H1 (cell line): ENCODE measurements around the gene TMCO2. TPM values are rescaled to one million over a fixed set of nuclear protein-coding genes. Genes with fewer than 3 reads are reported as not detected.
A peak's percentile ranks its signal among the peaks of the same experiment; 100 is the strongest.

Experiments used
- CTCF ChIA-PET: fragments of 300-600 bp; sonication (Branson Sonifier 250); formaldehyde crosslinking; loops from one replicate; lab custom pipeline; 2021; ENCODE audit not compliant: partially characterized antibody; lab: Charles Lee
- POLR2A ChIA-PET: fragments of 300-600 bp; sonication (Branson Sonifier 250); formaldehyde crosslinking; loops from one replicate; lab custom pipeline; 2021; ENCODE audit warnings: inconsistent platforms; ENCODE audit not compliant: partially characterized antibody; lab: Charles Lee
- DNase-seq, 2 experiments: peaks; one replicate each; pipeline versions ENCODE4 v3.0.0 to v3.0.0-alpha.2; 2010 to 2022; ENCODE audit warnings: low spot score in 2 of 2, low read depth in 1 of 2, mixed read lengths in 1 of 2
- FAIRE-seq: peaks from 2 replicates; lab custom pipeline; 2011; peaks lifted over from hg19 to GRCh38; lab: Jason Lieb, UNC
- H2AFZ ChIP-seq: 2 replicates; pipeline ENCODE4 v1.8.1; 2012; ENCODE audit warnings: low read length, inconsistent platforms
- H2AK5ac ChIP-seq: 2 replicates; pipeline ENCODE4 v1.6.1; 2013; ENCODE audit warnings: low read depth, low read length
- H2BK120ac ChIP-seq: replicated peaks from 2 replicates; pipeline ENCODE3; 2013; ENCODE audit warnings: low read depth, low read length, inconsistent platforms
- H2BK12ac ChIP-seq: 2 replicates; pipeline ENCODE4 v1.6.1; 2013; ENCODE audit warnings: low read depth, low read length
- H2BK15ac ChIP-seq: 2 replicates; pipeline ENCODE4 v1.6.1; 2013; ENCODE audit warnings: low read length
- H2BK20ac ChIP-seq: 2 replicates; pipeline ENCODE4 v1.6.1; 2013; ENCODE audit warnings: low read length
- H2BK5ac ChIP-seq: 2 replicates; pipeline ENCODE4 v1.6.1; 2013; ENCODE audit warnings: low read depth, low read length
- H3K14ac ChIP-seq: 2 replicates; pipeline ENCODE4 v1.6.1; 2013; ENCODE audit warnings: inconsistent platforms; ENCODE audit not compliant: insufficient read length
- H3K18ac ChIP-seq: 2 replicates; pipeline ENCODE4 v1.6.1; 2013; ENCODE audit warnings: low read length; ENCODE audit errors: extremely low read depth
- H3K23ac ChIP-seq: 2 replicates; pipeline ENCODE4 v1.6.1; 2013; ENCODE audit warnings: inconsistent platforms; ENCODE audit not compliant: insufficient read length
- H3K23me2 ChIP-seq: 2 replicates; pipeline ENCODE4 v1.6.1; 2013; ENCODE audit warnings: low read depth, low read length
- H3K27ac ChIP-seq: 2 replicates; pipeline ENCODE4 v1.6.1; 2011; ENCODE audit warnings: low read depth, low read length, inconsistent platforms
- H3K27me3 ChIP-seq, 4 experiments: replicated peaks in 1 of 4; 1 replicate in 1 of 4; 2 replicates in 3 of 4; pipeline versions ENCODE4 v1.6.1 to v1.8.1; 2011 to 2013; ENCODE audit warnings: low read length in 3 of 4, mild to moderate bottlenecking in 3 of 4, inconsistent platforms in 2 of 4, mixed read lengths in 2 of 4, moderate library complexity in 1 of 4; ENCODE audit not compliant: control insufficient read depth in 3 of 4, insufficient read depth in 3 of 4; ENCODE audit errors: extremely low read depth in 1 of 4
- H3K36me3 ChIP-seq, 4 experiments: 2 replicates each; pipeline versions ENCODE4 v1.6.1 to v1.8.1; 2011 to 2013; ENCODE audit warnings: mild to moderate bottlenecking in 4 of 4, low read length in 3 of 4, moderate library complexity in 2 of 4, control low read depth in 1 of 4, inconsistent platforms in 1 of 4; ENCODE audit not compliant: insufficient read depth in 4 of 4, control insufficient read depth in 2 of 4
- H3K4ac ChIP-seq: replicated peaks from 2 replicates; pipeline ENCODE3; 2013; ENCODE audit warnings: low read length, low read depth, mixed read lengths, inconsistent platforms; ENCODE audit not compliant: insufficient read length
- H3K4me1 ChIP-seq, 4 experiments: replicated peaks in 1 of 4; 1 replicate in 1 of 4; 2 replicates in 3 of 4; pipeline versions ENCODE4 v1.6.1 to v1.8.1; 2011 to 2013; ENCODE audit warnings: low read length in 3 of 4, inconsistent platforms in 2 of 4, mixed read lengths in 1 of 4; ENCODE audit not compliant: insufficient read depth in 4 of 4, control insufficient read depth in 3 of 4
- H3K4me2 ChIP-seq, 2 experiments: 2 replicates each; pipeline versions ENCODE4 v1.6.1 to v1.8.1; 2011 to 2013; ENCODE audit warnings: low read depth in 2 of 2, low read length in 2 of 2, control low read depth in 1 of 2, inconsistent platforms in 1 of 2, mild to moderate bottlenecking in 1 of 2; ENCODE audit not compliant: insufficient read depth in 1 of 2
- H3K4me3 ChIP-seq, 4 experiments: fragments of 200-600, 300-600 bp in 1 of 4; sonication (generic), shearing (Covaris generic), sonication (Bioruptor Twin) in 1 of 4; 2 replicates each; pipeline versions ENCODE4 v1.5.1 to v1.8.1; 2011 to 2016; ENCODE audit warnings: low read length in 4 of 4, low read depth in 3 of 4, control low read depth in 2 of 4, inconsistent platforms in 2 of 4, mild to moderate bottlenecking in 2 of 4, mixed read lengths in 1 of 4, moderate library complexity in 1 of 4; ENCODE audit not compliant: insufficient read depth in 2 of 4; ENCODE audit errors: extremely low read depth in 1 of 4
- H3K56ac ChIP-seq: replicated peaks from 2 replicates; pipeline ENCODE3; 2013; ENCODE audit warnings: low read depth, mild to moderate bottlenecking, mixed read lengths, low read length, inconsistent platforms; ENCODE audit not compliant: insufficient read length
- H3K79me1 ChIP-seq: 2 replicates; pipeline ENCODE4 v1.6.1; 2013; ENCODE audit warnings: low read depth, low read length, control low read depth
- H3K79me2 ChIP-seq, 2 experiments: 2 replicates each; pipeline versions ENCODE4 v1.6.1 to v1.8.1; 2012 to 2013; ENCODE audit warnings: low read length in 2 of 2, mild to moderate bottlenecking in 2 of 2, inconsistent platforms in 1 of 2; ENCODE audit not compliant: insufficient read depth in 2 of 2, control insufficient read depth in 1 of 2
- H3K9ac ChIP-seq, 4 experiments: replicated peaks in 1 of 4; 1 replicate in 1 of 4; 2 replicates in 3 of 4; pipeline versions ENCODE4 v1.6.1 to v1.8.1; 2011 to 2013; ENCODE audit warnings: low read depth in 3 of 4, low read length in 3 of 4, control low read depth in 2 of 4, mild to moderate bottlenecking in 2 of 4, moderate library complexity in 2 of 4, inconsistent platforms in 1 of 4; ENCODE audit errors: extremely low read depth in 1 of 4
- H3K9me3 ChIP-seq, 2 experiments: 2 replicates each; pipeline versions ENCODE4 v1.6.1 to v1.8.1; 2012 to 2013; ENCODE audit warnings: mild to moderate bottlenecking in 2 of 2, moderate library complexity in 2 of 2, control low read depth in 1 of 2, inconsistent platforms in 1 of 2, low read depth in 1 of 2, low read length in 1 of 2, mixed read lengths in 1 of 2; ENCODE audit not compliant: insufficient read depth in 2 of 2
- H4K20me1 ChIP-seq, 2 experiments: replicated peaks in 1 of 2; 2 replicates each; pipeline versions ENCODE3 to v1.8.1; 2011 to 2013; ENCODE audit warnings: inconsistent platforms in 2 of 2, low read length in 2 of 2, mild to moderate bottlenecking in 1 of 2; ENCODE audit not compliant: insufficient read depth in 2 of 2, control insufficient read depth in 1 of 2
- H4K5ac ChIP-seq: 2 replicates; pipeline ENCODE4 v1.6.1; 2013; ENCODE audit warnings: low read length, low read depth, mixed read lengths, inconsistent platforms; ENCODE audit not compliant: insufficient read length
- H4K8ac ChIP-seq: 2 replicates; pipeline ENCODE4 v1.8.0; 2013; ENCODE audit warnings: mild to moderate bottlenecking, moderate library complexity, low read length, inconsistent platforms; ENCODE audit not compliant: insufficient read depth; ENCODE audit errors: extremely low read depth
- H4K91ac ChIP-seq: replicated peaks from 2 replicates; pipeline ENCODE3; 2013; ENCODE audit warnings: low read length, mixed read lengths, inconsistent platforms; ENCODE audit not compliant: insufficient read length
- BACH1 ChIP-seq: IDR thresholded peaks from 2 replicates; pipeline ENCODE4 v1.6.1; 2012; ENCODE audit warnings: low read length, improper control_type of control experiment
- POLR2A ChIP-seq, 2 experiments: IDR thresholded peaks; 1 replicate in 1 of 2; 2 replicates in 1 of 2; pipeline ENCODE4 v1.6.1; 2011; ENCODE audit warnings: low read depth in 2 of 2, low read length in 2 of 2, mild to moderate bottlenecking in 2 of 2; ENCODE audit errors: control extremely low read depth in 1 of 2
- WGBS, 2 experiments: shearing (Covaris generic) in 1 of 2; methylation state at CpG; one replicate each; pipeline versions ENCODE4 v1.1.6 to v1.1.7; 2013 to 2015; ENCODE audit warnings: low lambda C conversion rate in 2 of 2, mixed read lengths in 2 of 2, inconsistent platforms in 1 of 2, low coverage in 1 of 2, missing lambda C conversion rate in 1 of 2; ENCODE audit not compliant: insufficient replicate concordance in 2 of 2, insufficient coverage in 1 of 2, insufficient read length in 1 of 2; ENCODE audit errors: extremely low coverage in 1 of 2, missing lambda C conversion rate in 1 of 2; 5-methylcytosine and 5-hydroxymethylcytosine counted together
- polyA plus RNA-seq, 7 experiments: library from polyadenylated mRNA; depleted of rRNA in 3 of 7; stranded (reverse) in 5 of 7; unstranded in 2 of 7; fragments of >200 nt in 5 of 7; fragments of 200-250 nt in 2 of 7; gene quantifications; 1 replicate in 5 of 7; 2 replicates in 1 of 7; 4 replicates in 1 of 7; pipeline versions ENCODE4 v1.2.1 to v1.2.3, GENCODE V29; 2011 to 2013; ENCODE audit warnings: missing spikeins in 2 of 7, mixed read lengths in 2 of 7
- total RNA-seq: library from RNA; stranded (reverse); fragmentation: NEBNext Ultra II Directional; extraction: Animal tissue kit (Norgen Biotek cat#: 25700); gene quantifications from 2 replicates; pipeline ENCODE4 v1.2.1, GENCODE V29; 2021

Gene TMCO2
- total and polyA plus RNA-seq, 2 of the 8 experiments (the other 6 are each of a cell fraction or from before 2014, with no cell fraction given), result not detected

DNA sequence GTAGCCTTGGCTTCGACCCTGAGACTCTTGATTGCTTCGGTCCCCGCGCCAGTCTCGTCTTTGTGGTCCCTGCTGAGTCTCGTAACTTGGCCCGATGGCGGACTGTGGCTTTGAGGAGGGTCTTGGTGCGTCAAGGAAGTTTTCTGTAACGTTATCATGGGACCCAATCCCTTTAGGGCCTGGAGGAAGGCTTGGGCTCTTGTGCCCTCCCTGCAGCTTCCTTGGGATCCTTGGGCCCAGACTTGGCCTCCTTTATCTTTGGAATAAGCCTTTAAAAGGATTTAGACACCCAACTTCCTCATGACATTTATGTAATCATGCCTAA is 10.7 kb downstream of the TMCO2 start:
- no peak overlapping the region for H3K56ac ChIP-seq
- no peak overlapping the region for H2BK120ac ChIP-seq
- H3K9me3 ChIP-seq, result no peaks in the 10 kb centered on the region
- no peaks in the 10 kb centered on the region; a peak in 1 of 7 replicates for H3K4me1 ChIP-seq
- peak overlapping the region; percentile 89 for H2BK5ac ChIP-seq
- peak in 1 of 2 experiments; percentile 8; a peak in 1 of 3 replicates for TF ChIP-seq POLR2A (IDR thresholded peaks at IDR 0.05; ENCODE audit: control extremely low read depth in 1 of 2, low read depth in 2 of 2, low read length in 2 of 2)
- TF ChIP-seq BACH1, result no peak
- TF ChIP-seq, all 59 proteins: peak for 1
- H4K20me1 ChIP-seq, result peaks cover 0 to 1% of the 10 kb centered on the region in 2 experiments
- no peak overlapping the region for H2BK12ac ChIP-seq
- no peak for FAIRE-seq
- CTCF ChIA-PET, result interaction anchor here (1.0 to 1.4 kb wide), 3 partner anchors 23 to 77 kb away, joined by 3 read pairs; no protein-coding TSS in a partner anchor
- peak overlapping the region; percentile 57 for H4K91ac ChIP-seq
- peak overlapping the region; percentile 88 for H3K27ac ChIP-seq
- H2AFZ ChIP-seq, result peak overlapping the region; percentile 97
- no peak overlapping the region for H2BK15ac ChIP-seq
- H3K4me2 ChIP-seq, result peak overlapping the region; percentile 49 to 71
- H3K23ac ChIP-seq, result no peak overlapping the region
- no peaks in the 10 kb centered on the region for H3K79me1 ChIP-seq
- no peak for DNase-seq
- H2AK5ac ChIP-seq, result no peak overlapping the region
- peak overlapping the region; percentile 35 for H4K5ac ChIP-seq
- H3K36me3 ChIP-seq, result peaks cover 4 to 34% (median 21%) of the 10 kb centered on the region in 4 experiments; a peak in 6 of 8 replicates
- 0 out of 2 replicates have a peak overlapping the region, but pooled peaks have one; percentile 62 for H3K18ac ChIP-seq
- no peaks in the 10 kb centered on the region for H3K23me2 ChIP-seq
- H3K9ac ChIP-seq, result peak overlapping the region; percentile 90 to 97 (median 91)
- H3K4me3 ChIP-seq, result peak overlapping the region; percentile 90 to 99 (median 97)
- H3K27me3 ChIP-seq, result no peaks in the 10 kb centered on the region
- 5% methylated on average over 10 of the region's 10 CpGs; no CpG with 5 or more reads in 1 of the 2 experiments for WGBS, 2 experiments
- no peak overlapping the region for H3K4ac ChIP-seq
- POLR2A ChIA-PET, result interaction anchor here (0.6 to 2.4 kb wide), 11 partner anchors 9 to 218 kb away, joined by 3 to 7 read pairs (median 3); partner anchors contain the start of genes CAP1, RLF and TMCO2
- H4K8ac ChIP-seq, result peak overlapping the region; percentile 97
- H3K79me2 ChIP-seq, result peaks cover 0 to 25% of the 10 kb centered on the region in 2 experiments; a peak in 2 of 4 replicates
- H3K14ac ChIP-seq, result no peak overlapping the region
- H2BK20ac ChIP-seq, result no peak overlapping the region
